Measurements from ENCODE around the gene CYP20A1. TPM values are rescaled to one million over a fixed set of nuclear protein-coding genes. Genes with fewer than 3 reads are reported as not detected.
"Not testable (repeated sequence)": the region's sequence is repeated elsewhere in the genome, so short reads cannot be mapped to it uniquely, and the experiment has no call there.

CYP20A1 gene
- total RNA-seq, 4 donors from 2014 or later: 30.5 to 45.1 (median 32.6) TPM

DNA sequence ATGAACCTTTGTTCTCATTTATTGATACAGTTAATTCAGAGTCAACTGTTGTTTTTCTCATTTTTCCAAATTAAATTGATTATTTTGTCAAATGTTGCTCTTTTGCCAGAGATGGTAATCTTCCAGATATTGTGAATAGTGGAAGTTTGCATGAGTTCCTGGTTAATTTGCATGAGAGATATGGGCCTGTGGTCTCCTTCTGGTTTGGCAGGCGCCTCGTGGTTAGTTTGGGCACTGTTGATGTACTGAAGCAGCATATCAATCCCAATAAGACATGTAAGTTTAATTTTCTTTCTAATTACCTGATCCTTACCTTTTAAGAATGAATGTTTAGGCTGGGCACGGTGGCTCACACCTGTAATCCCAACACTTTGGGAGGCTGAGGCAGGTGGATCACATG lies 7.8 kb downstream of the CYP20A1 start:
- no CpG with 5 or more reads among the region's 3 CpGs for WGBS, 2 donors (ENCODE audit: low coverage in 1 of 2)
- peaks cover 0 to 77% of the 10 kb centered on the region in 2 donors for H3K36me3 ChIP-seq
- no peaks in the 10 kb centered on the region for H3K27me3 ChIP-seq
- no peak overlapping the region for H3K27ac ChIP-seq
- no peak for TF ChIP-seq POLR2AphosphoS5 (IDR thresholded peaks at IDR 0.05)
- H3K4me3 ChIP-seq: no peak overlapping the region
- H3K9me3 ChIP-seq: no peaks in the 10 kb centered on the region
- ATAC-seq: no peak
- H3K4me1 ChIP-seq: peaks cover 0 to 1% (median 0%) of the 10 kb centered on the region in 3 donors

DNA sequence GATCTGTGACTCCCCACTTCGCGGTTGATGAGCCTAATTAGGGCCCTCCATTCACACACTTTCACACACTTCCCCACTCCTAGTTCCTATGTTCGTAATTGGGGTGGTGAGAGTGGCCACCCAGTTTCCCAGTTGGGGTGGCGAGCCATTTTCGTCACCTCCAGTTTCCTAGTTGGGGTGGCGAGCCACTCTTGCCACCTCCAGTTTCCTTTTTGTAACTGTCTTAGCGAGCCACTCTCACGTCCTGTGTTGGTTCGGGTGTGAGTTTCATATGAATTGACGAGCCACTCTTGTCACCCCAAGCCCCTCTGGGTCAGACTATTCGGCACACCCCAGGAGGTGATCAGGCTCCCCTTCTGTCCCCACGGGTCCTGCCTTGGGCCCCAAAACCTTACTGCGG lies 14.0 kb downstream of the CYP20A1 start:
- TF ChIP-seq EP300 (IDR thresholded peaks at IDR 0.05) (no peak), POLR2AphosphoS5 (IDR thresholded peaks at IDR 0.05) (no peak), POLR2A (IDR thresholded peaks at IDR 0.05) (no peak)
- TF ChIP-seq, protein P1, sequence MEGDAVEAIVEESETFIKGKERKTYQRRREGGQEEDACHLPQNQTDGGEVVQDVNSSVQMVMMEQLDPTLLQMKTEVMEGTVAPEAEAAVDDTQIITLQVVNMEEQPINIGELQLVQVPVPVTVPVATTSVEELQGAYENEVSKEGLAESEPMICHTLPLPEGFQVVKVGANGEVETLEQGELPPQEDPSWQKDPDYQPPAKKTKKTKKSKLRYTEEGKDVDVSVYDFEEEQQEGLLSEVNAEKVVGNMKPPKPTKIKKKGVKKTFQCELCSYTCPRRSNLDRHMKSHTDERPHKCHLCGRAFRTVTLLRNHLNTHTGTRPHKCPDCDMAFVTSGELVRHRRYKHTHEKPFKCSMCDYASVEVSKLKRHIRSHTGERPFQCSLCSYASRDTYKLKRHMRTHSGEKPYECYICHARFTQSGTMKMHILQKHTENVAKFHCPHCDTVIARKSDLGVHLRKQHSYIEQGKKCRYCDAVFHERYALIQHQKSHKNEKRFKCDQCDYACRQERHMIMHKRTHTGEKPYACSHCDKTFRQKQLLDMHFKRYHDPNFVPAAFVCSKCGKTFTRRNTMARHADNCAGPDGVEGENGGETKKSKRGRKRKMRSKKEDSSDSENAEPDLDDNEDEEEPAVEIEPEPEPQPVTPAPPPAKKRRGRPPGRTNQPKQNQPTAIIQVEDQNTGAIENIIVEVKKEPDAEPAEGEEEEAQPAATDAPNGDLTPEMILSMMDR (IDR thresholded peaks at IDR 0.05): no peak
- WGBS, 2 donors (ENCODE audit: low coverage in 1 of 2): 90 to 95% methylated on average over 2 to 11 of the region's 13 CpGs
- Histone ChIP-seq H3K4me1 (no peaks in the 10 kb centered on the region), H3K27ac (no peak overlapping the region), H3K4me3 (no peak overlapping the region), H3K27me3 (no peaks in the 10 kb centered on the region), H3K36me3 (peaks cover 0 to 92% of the 10 kb centered on the region in 2 donors), H3K9me3 (no peaks in the 10 kb centered on the region)
- ATAC-seq: no peak

DNA sequence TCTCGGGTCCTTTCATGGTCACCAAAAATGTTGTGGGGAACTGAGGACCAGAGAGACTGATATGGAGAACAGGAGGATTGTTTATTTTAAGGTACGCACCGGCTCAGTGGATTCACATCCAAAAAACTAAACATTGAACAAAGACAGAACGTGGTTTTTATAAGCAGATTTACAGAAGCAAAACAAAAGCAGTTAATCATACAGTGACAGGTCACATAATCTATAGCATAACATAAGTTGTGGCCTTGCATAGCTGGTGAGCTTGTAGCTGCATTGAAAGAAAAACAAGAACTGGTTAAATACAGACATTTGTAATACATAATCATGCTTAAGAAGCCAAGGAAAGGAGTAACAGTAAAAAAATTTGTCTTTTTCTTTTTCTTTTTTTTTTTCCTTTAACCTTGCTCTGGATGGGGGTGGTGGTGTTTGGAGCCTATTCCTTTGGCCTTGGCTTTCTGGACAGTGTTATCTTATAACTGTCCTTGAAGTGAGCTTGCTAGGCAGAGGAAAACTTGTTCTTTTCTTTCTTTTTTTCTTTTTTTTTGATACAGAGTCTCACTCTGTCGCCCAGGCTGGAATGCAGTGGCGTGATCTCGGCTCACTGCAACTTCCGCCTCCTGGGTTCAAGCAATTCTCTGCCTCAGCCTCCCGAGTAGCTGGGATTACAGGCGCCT lies 14.7 kb downstream of the CYP20A1 start:
- not testable (repeated sequence) for H3K27ac ChIP-seq, H3K4me1 ChIP-seq, H3K4me3 ChIP-seq, ATAC-seq, H3K9me3 ChIP-seq, H3K27me3 ChIP-seq
- WGBS, 2 donors (ENCODE audit: low coverage in 1 of 2): 66 to 78% methylated on average over 4 to 8 of the region's 10 CpGs
- H3K36me3 ChIP-seq: peaks cover 0 to 92% of the 10 kb centered on the region in 2 donors

DNA sequence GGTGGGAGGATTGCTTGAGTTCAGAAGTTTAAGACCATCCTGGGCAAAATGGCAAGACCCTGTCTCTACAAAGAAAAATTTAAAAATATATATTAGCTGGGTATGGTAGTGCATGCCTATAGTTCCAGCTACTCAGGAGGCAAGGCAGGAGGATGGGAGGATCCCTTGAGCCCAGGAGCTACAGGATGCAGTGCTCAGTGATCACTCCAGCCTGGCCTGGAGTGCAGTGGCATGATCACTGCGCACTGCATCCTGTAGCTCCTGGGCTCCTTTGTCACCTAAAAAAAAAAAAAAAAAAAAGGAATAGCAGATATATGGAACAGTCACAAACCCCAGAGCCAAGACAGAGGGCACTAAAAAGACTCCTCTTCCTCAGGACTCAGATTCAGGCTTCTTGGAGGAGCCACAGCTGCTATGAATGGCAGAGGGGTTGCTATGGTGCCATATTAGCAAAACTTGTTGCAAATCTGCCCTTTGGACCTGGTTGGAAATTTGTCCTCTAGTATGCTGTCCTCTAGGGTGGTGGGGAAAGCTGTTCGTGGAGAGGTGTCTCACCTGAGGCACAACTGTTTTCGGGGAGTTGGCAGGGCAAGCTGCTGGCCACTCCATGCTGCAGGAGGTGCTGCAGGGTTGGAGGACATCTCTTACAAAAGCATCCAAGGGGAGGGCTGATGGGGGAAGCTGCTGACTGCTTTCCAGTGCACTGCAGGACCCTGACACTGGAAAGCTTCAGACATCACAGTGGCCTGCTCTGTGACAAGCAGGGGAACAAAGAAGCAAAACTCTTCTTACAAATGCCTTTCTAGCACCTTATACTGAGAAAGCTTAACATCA lies 22.7 kb downstream of the CYP20A1 start:
- TF ChIP-seq EP300 (IDR thresholded peaks at IDR 0.05) (no peak), POLR2AphosphoS5 (IDR thresholded peaks at IDR 0.05) (no peak), POLR2A (IDR thresholded peaks at IDR 0.05) (no peak)
- TF ChIP-seq, protein P1 (IDR thresholded peaks at IDR 0.05): no peak
- peaks cover 0 to 80% of the 10 kb centered on the region in 2 donors for H3K36me3 ChIP-seq
- no peak overlapping the region for H3K27ac ChIP-seq
- H3K9me3 ChIP-seq: no peaks in the 10 kb centered on the region
- H3K4me3 ChIP-seq: no peak overlapping the region
- 100% methylated on average over 1 of the region's 3 CpGs; no CpG with 5 or more reads in 1 of the 2 donors for WGBS, 2 donors (ENCODE audit: low coverage in 1 of 2)
- H3K27me3 ChIP-seq: no peaks in the 10 kb centered on the region
- no peak for ATAC-seq
- no peaks in the 10 kb centered on the region for H3K4me1 ChIP-seq

DNA sequence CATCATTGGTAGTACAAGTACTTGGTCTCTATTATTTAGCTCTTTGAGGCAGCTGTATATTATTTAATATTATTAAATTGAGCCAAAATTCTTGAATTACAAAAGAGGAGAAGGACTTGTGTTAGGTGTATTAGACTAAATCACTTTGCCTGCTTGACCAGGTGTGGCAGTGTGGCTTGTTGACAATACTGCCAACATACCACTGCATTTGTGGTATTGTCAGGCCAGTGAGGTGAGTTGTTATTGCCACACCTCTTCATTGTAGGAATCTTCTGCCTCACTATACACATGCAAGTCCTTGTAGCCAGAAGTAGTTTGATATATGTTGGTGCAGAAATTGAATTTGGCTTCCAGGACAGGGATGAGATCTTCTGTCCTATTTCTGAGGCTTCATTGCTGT lies 40.5 kb downstream of the CYP20A1 start:
- no peak overlapping the region for H3K4me3 ChIP-seq
- H3K4me1 ChIP-seq: no peaks in the 10 kb centered on the region
- peaks cover 0 to 98% of the 10 kb centered on the region in 2 donors for H3K36me3 ChIP-seq
- ATAC-seq: no peak
- no peaks in the 10 kb centered on the region for H3K27me3 ChIP-seq
- H3K27ac ChIP-seq: no peak overlapping the region
- H3K9me3 ChIP-seq: no peaks in the 10 kb centered on the region
- TF ChIP-seq, protein P1 (IDR thresholded peaks at IDR 0.05): no peak
- TF ChIP-seq POLR2A (IDR thresholded peaks at IDR 0.05): no peak
- no peak for TF ChIP-seq EP300 (IDR thresholded peaks at IDR 0.05)
- no peak for TF ChIP-seq POLR2AphosphoS5 (IDR thresholded peaks at IDR 0.05)
